Sciatic nerve (tissue), 2 donors: ENCODE data around the gene TLE2. TPM values are rescaled to one million over a fixed set of nuclear protein-coding genes. Genes with fewer than 3 reads are reported as not detected.
"Not testable (repeated sequence)": the region's sequence is repeated elsewhere in the genome, so short reads cannot be mapped to it uniquely, and the experiment has no call there.

Source experiments
- ATAC-seq: fragments of 200-7000 bp; cut with Tn5 transposase; one replicate; pipeline ENCODE4 v1.9.1; 2020; ENCODE audit warnings: mild to moderate bottlenecking, moderate library complexity
- DNase-seq: peaks from one replicate; pipeline ENCODE4 v3.0.0-alpha.2; 2020; ENCODE audit warnings: low spot score
- intact Hi-C: fragments of 100-400 bp; cut with DNase I; formaldehyde crosslinking; loops from one replicate; pipeline ENCODE4 v1.14.2; 2022
- total RNA-seq: library from RNA; stranded (reverse); fragmentation: NEBNext Ultra II Directional; extraction: Animal tissue kit (Norgen Biotek cat#: 25700); gene quantifications from one replicate; pipeline ENCODE4 v1.2.1, GENCODE V29; 2021
- donor health status: DM: no; HTN: no; CAD: no.
- donor health status: DM: no; HTN: no; CAD: no.

Gene TLE2
- total RNA-seq, 1 donor from 2014 or later = 232 TPM

DNA sequence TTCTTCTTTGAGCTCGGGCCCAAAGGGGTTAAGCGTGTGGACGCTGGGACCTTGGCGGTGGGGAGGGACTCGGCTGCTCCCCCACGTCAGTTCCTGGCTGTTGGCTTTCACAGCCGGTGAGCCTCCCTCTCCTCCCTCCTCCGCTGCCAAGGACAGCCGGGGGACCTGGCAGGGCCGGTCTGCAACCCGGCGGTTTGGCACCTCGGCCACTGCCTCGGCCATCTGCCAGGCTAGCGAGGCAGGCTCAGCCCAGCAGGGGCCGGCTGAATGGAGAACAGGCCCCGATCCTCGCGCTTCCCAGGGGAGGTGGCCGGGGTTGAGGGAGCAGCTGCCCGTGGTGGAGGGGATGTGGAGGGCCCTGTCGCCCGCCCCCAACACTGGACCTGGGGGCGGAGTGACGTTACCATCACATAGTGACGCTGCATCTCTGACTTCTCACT, 28.2 kb upstream of the TLE2 start:
- intact Hi-C loops = no loop called here
- ATAC-seq = peak; percentile 82
- peak; percentile 87 for DNase-seq

- intact Hi-C loops = no loop called here
- DNase-seq = no peak
- no peak for ATAC-seq
Observed at GRCh38 chr19:3056417-3057088, 27.5 kb upstream of the TLE2 start.

DNA sequence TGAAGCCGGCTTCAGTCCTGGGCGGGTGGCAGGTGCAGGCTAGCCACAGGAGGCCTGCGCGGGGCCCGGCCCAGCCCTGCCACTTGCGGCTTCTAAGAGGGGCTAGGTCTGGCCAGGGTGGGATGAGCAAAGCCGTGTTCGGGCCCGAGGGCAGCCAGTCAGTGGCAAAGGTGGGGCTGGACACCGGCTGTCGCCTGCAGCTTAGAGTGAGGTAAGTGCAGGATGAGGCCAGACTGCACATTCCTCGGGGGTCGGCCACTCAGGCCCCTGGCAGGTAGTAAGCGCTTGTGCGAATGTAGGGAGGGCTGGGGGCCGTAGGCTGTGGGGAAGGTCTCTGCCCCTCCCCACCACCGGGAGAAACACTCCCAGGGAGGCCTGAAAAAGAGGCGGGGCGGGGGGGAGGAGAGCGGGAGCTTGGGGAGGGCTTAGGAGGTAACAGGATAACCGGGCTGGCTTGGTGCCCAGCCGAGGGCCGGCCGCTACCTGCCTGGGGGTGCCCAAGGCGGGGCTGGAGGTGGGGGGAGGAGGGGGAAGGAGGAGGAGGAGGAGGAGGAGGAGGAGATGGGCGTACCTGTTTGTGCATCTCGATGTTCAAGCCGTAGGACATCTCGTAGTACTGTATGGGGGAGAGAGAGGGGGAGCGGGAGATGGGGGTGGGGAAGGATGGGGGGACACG, 26.8 kb upstream of the TLE2 start:
- DNase-seq (no peak), ATAC-seq (no peak)
- intact Hi-C loops = no loop called here

GRCh38 chr19:3054972-3055740, 26.1 kb upstream of the TLE2 start:
- DNase-seq = no peak
- intact Hi-C loops = no loop called here
- ATAC-seq = peak; percentile 1

- intact Hi-C loops = no loop called here
- DNase-seq (no peak), ATAC-seq (no peak)
Observed at GRCh38 chr19:3054265-3054971, 25.3 kb upstream of the TLE2 start.

GRCh38 chr19:3053780-3054179, 24.7 kb upstream of the TLE2 start:
- ATAC-seq = no peak
- intact Hi-C loops = no loop called here

GRCh38 chr19:3053218-3053621, 24.1 kb upstream of the TLE2 start:
- no peak for ATAC-seq
- no peak for DNase-seq
- intact Hi-C loops = no loop called here

More at GRCh38 chr19:3053780-3054179, 24.7 kb upstream of the TLE2 start:
- DNase-seq = no peak

DNA sequence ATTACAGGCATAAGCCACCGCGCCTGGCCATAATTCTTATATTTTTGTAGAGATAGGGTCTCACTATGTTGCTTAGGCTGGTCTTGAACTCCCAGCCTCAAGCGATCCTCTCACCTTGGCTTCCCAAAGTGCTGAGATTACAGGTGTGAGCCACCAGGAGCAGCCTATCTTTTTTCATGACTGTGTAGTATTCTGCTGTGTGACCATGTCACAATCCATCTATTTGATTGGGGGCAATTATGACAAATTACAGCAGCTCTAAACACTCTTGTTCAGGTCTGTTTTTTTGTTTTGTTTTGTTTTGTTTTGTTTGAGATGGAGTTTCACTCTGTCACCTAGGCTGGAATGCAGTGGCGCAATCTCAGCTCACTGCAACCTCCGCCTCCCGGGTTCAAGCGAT, 20.9 kb upstream of the TLE2 start:
- intact Hi-C loops, ATAC-seq, DNase-seq: not testable (repeated sequence)

GRCh38 chr19:3049089-3049488, 20.0 kb upstream of the TLE2 start:
- ATAC-seq = no peak
- no peak for DNase-seq
- intact Hi-C loops = no loop called here

GRCh38 chr19:3048190-3048533, 19.1 kb upstream of the TLE2 start:
- intact Hi-C loops = no loop called here
- no peak for ATAC-seq

GRCh38 chr19:3047496-3048189, 18.6 kb upstream of the TLE2 start:
- ATAC-seq (peak; percentile 87), DNase-seq (peak; percentile 90)
- intact Hi-C loops = no loop called here

More at GRCh38 chr19:3048190-3048533, 19.1 kb upstream of the TLE2 start:
- no peak for DNase-seq

DNA sequence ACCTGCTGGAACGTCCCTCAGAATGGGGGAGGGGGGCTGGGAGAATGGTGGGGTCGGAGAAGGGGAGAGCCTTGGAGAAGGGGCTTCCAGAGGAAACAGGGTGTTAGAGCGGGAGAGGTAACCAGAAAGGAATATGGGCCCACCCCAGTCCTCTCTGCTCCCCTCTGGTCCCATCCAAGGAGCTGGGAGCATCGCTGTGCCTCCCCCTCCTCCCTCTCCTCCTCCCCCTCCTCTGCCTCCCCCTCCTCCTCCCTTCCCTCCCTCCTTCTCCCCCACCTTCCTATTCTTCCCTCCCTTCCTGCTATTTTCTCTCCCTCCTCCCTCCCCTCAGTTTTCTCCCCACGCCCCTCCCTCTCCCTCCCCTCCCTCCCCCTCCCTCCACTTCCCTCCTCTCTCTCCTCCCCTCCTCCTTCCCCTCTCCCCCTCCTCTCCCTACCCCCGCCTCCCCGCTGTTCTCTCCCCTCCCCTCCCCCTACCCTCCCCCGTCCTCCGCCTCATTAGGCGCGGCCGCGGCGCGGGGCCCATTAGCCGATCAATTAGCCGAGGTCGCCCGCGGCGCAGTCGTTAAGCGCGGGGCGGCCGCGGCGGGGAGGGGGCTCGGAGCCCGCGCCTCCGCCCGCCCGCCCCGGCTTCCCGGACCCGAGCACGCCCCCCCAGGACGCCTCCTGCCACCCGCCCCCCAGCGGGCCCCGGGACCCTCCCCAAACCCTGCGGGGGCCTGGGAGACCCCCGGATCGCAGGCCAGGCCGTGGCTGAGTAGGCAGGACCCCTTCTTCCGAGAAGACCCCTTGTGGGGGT, 17.8 kb upstream of the TLE2 start:
- ATAC-seq = peak; percentile 59
- intact Hi-C loops = no loop called here
- peak; percentile 79 for DNase-seq

DNA sequence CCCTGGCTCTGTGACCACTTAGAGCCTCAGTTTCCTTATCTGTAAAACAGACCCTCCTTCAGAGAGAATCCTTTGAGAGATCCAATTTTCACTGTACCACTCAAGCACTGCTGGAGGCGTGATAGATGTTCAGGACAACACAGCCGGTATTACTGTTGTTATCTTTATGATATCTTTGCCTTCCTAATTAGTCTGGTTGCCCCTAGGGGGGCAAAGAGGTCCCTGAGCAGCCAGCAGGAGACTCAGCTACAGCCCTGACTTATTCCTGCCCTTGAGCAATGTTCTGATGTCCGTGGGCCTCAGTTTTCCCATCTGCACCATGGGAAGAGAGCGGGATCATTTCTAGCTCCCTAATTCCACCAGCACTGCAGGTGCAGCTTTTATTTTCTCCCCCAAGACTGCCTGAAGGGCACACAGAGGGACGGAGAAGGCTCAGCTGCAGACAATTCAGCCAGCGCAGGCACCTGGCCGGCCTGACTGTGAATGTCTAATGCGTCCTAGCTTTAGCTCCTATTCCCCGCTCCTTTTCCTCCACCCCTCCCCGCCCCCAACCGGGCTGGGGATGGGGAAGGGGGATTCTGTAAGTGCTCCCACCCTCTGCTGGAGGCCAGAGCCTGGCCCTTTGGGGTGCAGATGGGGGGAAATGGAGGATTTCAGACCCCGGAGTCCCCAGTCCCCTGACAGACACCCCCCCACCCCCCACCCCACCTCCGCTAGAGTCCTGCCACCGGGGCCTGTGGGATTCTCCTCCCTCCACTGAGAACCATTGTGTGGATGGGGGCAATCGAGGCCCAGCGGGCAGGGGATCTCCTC, 17.0 kb upstream of the TLE2 start:
- DNase-seq (no peak), ATAC-seq (peak; percentile 47)
- intact Hi-C loops = no loop called here

GRCh38 chr19:3045191-3045590, 16.1 kb upstream of the TLE2 start:
- intact Hi-C loops = no loop called here
- DNase-seq (no peak), ATAC-seq (no peak)

GRCh38 chr19:3042621-3043267, 13.7 kb upstream of the TLE2 start:
- no peak for DNase-seq
- ATAC-seq = no peak
- intact Hi-C loops = no loop called here

- no peak for DNase-seq
- no peak for ATAC-seq
- intact Hi-C loops = no loop called here
Observed at GRCh38 chr19:3041761-3042620, 12.9 kb upstream of the TLE2 start.
